GM23338 (cell line): ENCODE data around the gene KCNAB1. TPM values are rescaled to one million over a fixed set of nuclear protein-coding genes. Genes with fewer than 3 reads are reported as not detected.

ENCODE experiments used
- ATAC-seq: fragments of 200-7000 bp; cut with Tn5 transposase; 3 replicates; pipeline ENCODE4 v1.9.1; 2020
- DNase-seq: peaks from one replicate; pipeline ENCODE4 v3.0.0-alpha.2; 2015; ENCODE audit warnings: low spot score
- H2AFZ ChIP-seq: fragments of 200-600 bp; sonication (generic); 2 replicates; pipeline ENCODE4 v1.8.0; 2016; ENCODE audit warnings: antibody characterized with exemption, mild to moderate bottlenecking, moderate library complexity
- H3F3A ChIP-seq: fragments of 200-600 bp; sonication (generic); replicated peaks from 2 replicates; pipeline ENCODE4 v1.8.0; 2017; ENCODE audit warnings: antibody characterized with exemption, mixed run types, low read depth
- H3K27ac ChIP-seq: fragments of 200-600 bp; sonication (generic); 2 replicates; pipeline ENCODE4 v1.6.1; 2016; ENCODE audit warnings: low read depth
- H3K27me3 ChIP-seq: fragments of 200-600 bp; sonication (generic); 2 replicates; pipeline ENCODE4 v1.8.0; 2016; ENCODE audit warnings: mild to moderate bottlenecking, mixed run types, moderate library complexity; ENCODE audit not compliant: insufficient read depth
- H3K36me3 ChIP-seq: fragments of 200-600 bp; sonication (generic); 2 replicates; pipeline ENCODE4 v1.8.0; 2016; ENCODE audit warnings: mild to moderate bottlenecking; ENCODE audit not compliant: insufficient read depth
- H3K4me1 ChIP-seq: fragments of 200-600 bp; sonication (generic); 2 replicates; pipeline ENCODE4 v1.8.0; 2016; ENCODE audit warnings: mild to moderate bottlenecking, moderate library complexity; ENCODE audit not compliant: insufficient read depth
- H3K4me2 ChIP-seq: fragments of 200-600 bp; sonication (generic); 2 replicates; pipeline ENCODE4 v1.7.1; 2017; ENCODE audit warnings: mixed run types
- H3K4me3 ChIP-seq: fragments of 200-600 bp; sonication (generic); 2 replicates; pipeline ENCODE4 v1.6.1; 2016; ENCODE audit warnings: mixed run types
- H3K79me2 ChIP-seq: fragments of 200-600 bp; sonication (generic); replicated peaks from 2 replicates; pipeline ENCODE4 v1.8.0; 2017; ENCODE audit warnings: mild to moderate bottlenecking; ENCODE audit not compliant: insufficient read depth
- H3K9me2 ChIP-seq: fragments of 200-600 bp; sonication (generic); 2 replicates; pipeline ENCODE4 v1.8.0; 2017; ENCODE audit not compliant: insufficient read depth
- H4K20me1 ChIP-seq: fragments of 200-600 bp; sonication (generic); replicated peaks from 2 replicates; pipeline ENCODE4 v1.8.0; 2017; ENCODE audit warnings: mild to moderate bottlenecking; ENCODE audit not compliant: insufficient read depth
- H3K27ac Mint-ChIP-seq: 2 replicates; pipeline ENCODE4 v1.8.0; 2020; ENCODE audit warnings: inconsistent platforms, mild to moderate bottlenecking, moderate library complexity, mixed read lengths
- H3K27me3 Mint-ChIP-seq: 3 replicates; pipeline ENCODE4 v1.8.0; 2022; ENCODE audit warnings: low read depth, mild to moderate bottlenecking, moderate library complexity, mixed read lengths, inconsistent platforms; ENCODE audit not compliant: insufficient read depth, poor library complexity
- H3K36me3 Mint-ChIP-seq: 3 replicates; pipeline ENCODE4 v1.8.0; 2021; ENCODE audit warnings: low read depth, mild to moderate bottlenecking, inconsistent platforms, moderate library complexity, mixed read lengths
- H3K4me1 Mint-ChIP-seq: 3 replicates; pipeline ENCODE4 v1.8.0; 2020; ENCODE audit warnings: mild to moderate bottlenecking, inconsistent platforms, mixed read lengths
- H3K4me3 Mint-ChIP-seq: 3 replicates; pipeline ENCODE4 v1.8.0; 2021; ENCODE audit warnings: moderate library complexity, mild to moderate bottlenecking, inconsistent platforms, mixed read lengths
- H3K9me3 Mint-ChIP-seq: 3 replicates; pipeline ENCODE4 v1.8.0; 2020; ENCODE audit warnings: moderate library complexity, mild to moderate bottlenecking, inconsistent platforms, mixed read lengths
- CREB1 ChIP-seq: fragments of 250-450 bp; sonication (Bioruptor Pico); IDR thresholded peaks from 2 replicates; pipeline ENCODE4 v1.5.0; 2020; ENCODE audit warnings: low read depth, mild to moderate bottlenecking, moderate library complexity
- EZH2 ChIP-seq: fragments of 200-600 bp; sonication (generic); IDR thresholded peaks from one replicate; pipeline ENCODE4 v1.8.0; 2017; ENCODE audit warnings: antibody characterized with exemption, mild to moderate bottlenecking, low read depth; ENCODE audit not compliant: unreplicated experiment
- EZH2phosphoT487 ChIP-seq: fragments of 200-600 bp; sonication (generic); IDR thresholded peaks from one replicate; pipeline ENCODE4 v1.8.1; 2018; ENCODE audit warnings: antibody characterized with exemption; ENCODE audit not compliant: unreplicated experiment
- JUNB ChIP-seq: IDR thresholded peaks from one replicate; pipeline ENCODE4 v1.6.1; 2016; ENCODE audit warnings: antibody characterized with exemption; ENCODE audit not compliant: unreplicated experiment
- NANOG ChIP-seq: IDR thresholded peaks from 2 replicates; pipeline ENCODE4 v1.6.1; 2016; ENCODE audit warnings: antibody characterized with exemption, borderline replicate concordance
- POLR2AphosphoS5 ChIP-seq: IDR thresholded peaks from 2 replicates; pipeline ENCODE4 v1.6.1; 2016; ENCODE audit warnings: antibody characterized with exemption, low read depth
- STAT1 ChIP-seq: IDR thresholded peaks from one replicate; pipeline ENCODE4 v1.6.1; 2016; ENCODE audit warnings: antibody characterized with exemption; ENCODE audit not compliant: unreplicated experiment
- ZNF114 ChIP-seq: fragments of 250-450 bp; sonication (Bioruptor Pico); IDR thresholded peaks from 2 replicates; pipeline ENCODE4 v1.5.0; 2020; ENCODE audit warnings: mild to moderate bottlenecking, moderate library complexity
- ZNF331 ChIP-seq: fragments of 250-450 bp; sonication (Bioruptor Pico); IDR thresholded peaks from 2 replicates; pipeline ENCODE4 v1.5.0; 2020; ENCODE audit warnings: low read depth, mild to moderate bottlenecking, moderate library complexity
- polyA plus RNA-seq: library from polyadenylated mRNA; unstranded; fragments of >200 nt; fragmentation: Nextera tagmentation; extraction: Ambion mirVana; gene quantifications from 2 replicates; pipeline ENCODE4 v1.2.1, GENCODE V29; 2016
- total RNA-seq: library from RNA; depleted of rRNA; stranded (reverse); fragments of >200 nt; shearing (Covaris generic); gene quantifications from 2 replicates; pipeline ENCODE4 v1.2.3, GENCODE V29; 2014
- TF ChIP-seq, protein P1 (sequence below), 2 experiments: fragments of 200-600 bp in 1 of 2; sonication (generic) in 1 of 2; conservative IDR thresholded peaks; 2 replicates each; pipeline versions ENCODE4 v1.5.1 to v1.6.1; 2016 to 2017; ENCODE audit warnings: antibody characterized with exemption in 2 of 2, low read depth in 2 of 2, mild to moderate bottlenecking in 2 of 2, moderate library complexity in 1 of 2
- TF ChIP-seq, protein P2 (sequence below): fragments of 250-450 bp; sonication (Bioruptor Pico); IDR thresholded peaks from 2 replicates; pipeline ENCODE4 v1.5.0; 2020; ENCODE audit warnings: mild to moderate bottlenecking, moderate library complexity
- TF ChIP-seq, protein P3 (sequence below): IDR thresholded peaks from 2 replicates; pipeline ENCODE4 v1.6.1; 2016; ENCODE audit warnings: antibody characterized with exemption
- TF ChIP-seq, protein P4 (sequence below): IDR thresholded peaks from one replicate; pipeline ENCODE4 v1.6.1; 2018; ENCODE audit warnings: antibody characterized with exemption; ENCODE audit not compliant: unreplicated experiment

KCNAB1 gene
- total and polyA plus RNA-seq, 2 experiments from 2014 or later, result 0.69 to 2.6 TPM

DNA sequence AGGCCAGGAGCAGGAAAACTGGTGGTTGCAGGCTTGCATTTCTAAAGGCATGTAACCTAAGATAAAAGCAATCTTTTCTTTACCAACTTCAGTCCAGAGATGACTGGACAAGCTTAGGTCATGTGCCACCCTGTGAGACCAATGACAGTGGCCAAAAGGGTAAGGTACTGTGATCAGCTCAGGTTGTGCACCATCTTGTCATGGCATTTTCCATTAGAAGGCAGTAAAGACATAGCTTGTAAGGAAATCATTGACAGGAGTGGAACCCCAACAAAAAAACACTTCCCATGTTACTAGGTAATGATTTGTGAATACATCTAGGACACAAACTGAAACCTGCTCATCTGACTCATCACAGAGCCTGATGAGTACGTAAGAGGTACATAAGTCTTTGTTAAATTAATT is 399.4 kb downstream of the KCNAB1 start:
- Histone ChIP-seq H3K4me2 (no peak overlapping the region), H3K36me3 (no peaks in the 10 kb centered on the region), H3K27me3 (no peaks in the 10 kb centered on the region), H3K4me3 (no peak overlapping the region), H3K27ac (no peak overlapping the region), H2AFZ (no peak overlapping the region), H3K79me2 (no peaks in the 10 kb centered on the region), H3K4me1 (peaks cover 28% of the 10 kb centered on the region), H3F3A (no peaks in the 10 kb centered on the region), H4K20me1 (no peaks in the 10 kb centered on the region), H3K9me2 (0 out of 2 replicates have a peak, but pooled peaks cover 3% of the 10 kb centered on the region)
- H3K36me3 Mint-ChIP-seq, result no peaks in the 10 kb centered on the region
- no peaks in the 10 kb centered on the region for H3K27me3 Mint-ChIP-seq
- no peak overlapping the region for H3K27ac Mint-ChIP-seq
- H3K4me3 Mint-ChIP-seq, result no peak overlapping the region
- peaks cover 26% of the 10 kb centered on the region for H3K4me1 Mint-ChIP-seq
- DNase-seq (no peak), ATAC-seq (no peak)
- TF ChIP-seq, protein P1, sequence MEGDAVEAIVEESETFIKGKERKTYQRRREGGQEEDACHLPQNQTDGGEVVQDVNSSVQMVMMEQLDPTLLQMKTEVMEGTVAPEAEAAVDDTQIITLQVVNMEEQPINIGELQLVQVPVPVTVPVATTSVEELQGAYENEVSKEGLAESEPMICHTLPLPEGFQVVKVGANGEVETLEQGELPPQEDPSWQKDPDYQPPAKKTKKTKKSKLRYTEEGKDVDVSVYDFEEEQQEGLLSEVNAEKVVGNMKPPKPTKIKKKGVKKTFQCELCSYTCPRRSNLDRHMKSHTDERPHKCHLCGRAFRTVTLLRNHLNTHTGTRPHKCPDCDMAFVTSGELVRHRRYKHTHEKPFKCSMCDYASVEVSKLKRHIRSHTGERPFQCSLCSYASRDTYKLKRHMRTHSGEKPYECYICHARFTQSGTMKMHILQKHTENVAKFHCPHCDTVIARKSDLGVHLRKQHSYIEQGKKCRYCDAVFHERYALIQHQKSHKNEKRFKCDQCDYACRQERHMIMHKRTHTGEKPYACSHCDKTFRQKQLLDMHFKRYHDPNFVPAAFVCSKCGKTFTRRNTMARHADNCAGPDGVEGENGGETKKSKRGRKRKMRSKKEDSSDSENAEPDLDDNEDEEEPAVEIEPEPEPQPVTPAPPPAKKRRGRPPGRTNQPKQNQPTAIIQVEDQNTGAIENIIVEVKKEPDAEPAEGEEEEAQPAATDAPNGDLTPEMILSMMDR (conservative IDR thresholded peaks at IDR 0.05; ENCODE audit: low read depth in 2 of 2), result no peak
- TF ChIP-seq STAT1 (no peak), ZNF114 (CRISPR knock-in tag) (no peak), NANOG (no peak), JUNB (no peak), EZH2phosphoT487 (no peak), CREB1 (no peak), EZH2 (no peak), ZNF331 (CRISPR knock-in tag) (no peak), POLR2AphosphoS5 (no peak)
- TF ChIP-seq, protein P2, sequence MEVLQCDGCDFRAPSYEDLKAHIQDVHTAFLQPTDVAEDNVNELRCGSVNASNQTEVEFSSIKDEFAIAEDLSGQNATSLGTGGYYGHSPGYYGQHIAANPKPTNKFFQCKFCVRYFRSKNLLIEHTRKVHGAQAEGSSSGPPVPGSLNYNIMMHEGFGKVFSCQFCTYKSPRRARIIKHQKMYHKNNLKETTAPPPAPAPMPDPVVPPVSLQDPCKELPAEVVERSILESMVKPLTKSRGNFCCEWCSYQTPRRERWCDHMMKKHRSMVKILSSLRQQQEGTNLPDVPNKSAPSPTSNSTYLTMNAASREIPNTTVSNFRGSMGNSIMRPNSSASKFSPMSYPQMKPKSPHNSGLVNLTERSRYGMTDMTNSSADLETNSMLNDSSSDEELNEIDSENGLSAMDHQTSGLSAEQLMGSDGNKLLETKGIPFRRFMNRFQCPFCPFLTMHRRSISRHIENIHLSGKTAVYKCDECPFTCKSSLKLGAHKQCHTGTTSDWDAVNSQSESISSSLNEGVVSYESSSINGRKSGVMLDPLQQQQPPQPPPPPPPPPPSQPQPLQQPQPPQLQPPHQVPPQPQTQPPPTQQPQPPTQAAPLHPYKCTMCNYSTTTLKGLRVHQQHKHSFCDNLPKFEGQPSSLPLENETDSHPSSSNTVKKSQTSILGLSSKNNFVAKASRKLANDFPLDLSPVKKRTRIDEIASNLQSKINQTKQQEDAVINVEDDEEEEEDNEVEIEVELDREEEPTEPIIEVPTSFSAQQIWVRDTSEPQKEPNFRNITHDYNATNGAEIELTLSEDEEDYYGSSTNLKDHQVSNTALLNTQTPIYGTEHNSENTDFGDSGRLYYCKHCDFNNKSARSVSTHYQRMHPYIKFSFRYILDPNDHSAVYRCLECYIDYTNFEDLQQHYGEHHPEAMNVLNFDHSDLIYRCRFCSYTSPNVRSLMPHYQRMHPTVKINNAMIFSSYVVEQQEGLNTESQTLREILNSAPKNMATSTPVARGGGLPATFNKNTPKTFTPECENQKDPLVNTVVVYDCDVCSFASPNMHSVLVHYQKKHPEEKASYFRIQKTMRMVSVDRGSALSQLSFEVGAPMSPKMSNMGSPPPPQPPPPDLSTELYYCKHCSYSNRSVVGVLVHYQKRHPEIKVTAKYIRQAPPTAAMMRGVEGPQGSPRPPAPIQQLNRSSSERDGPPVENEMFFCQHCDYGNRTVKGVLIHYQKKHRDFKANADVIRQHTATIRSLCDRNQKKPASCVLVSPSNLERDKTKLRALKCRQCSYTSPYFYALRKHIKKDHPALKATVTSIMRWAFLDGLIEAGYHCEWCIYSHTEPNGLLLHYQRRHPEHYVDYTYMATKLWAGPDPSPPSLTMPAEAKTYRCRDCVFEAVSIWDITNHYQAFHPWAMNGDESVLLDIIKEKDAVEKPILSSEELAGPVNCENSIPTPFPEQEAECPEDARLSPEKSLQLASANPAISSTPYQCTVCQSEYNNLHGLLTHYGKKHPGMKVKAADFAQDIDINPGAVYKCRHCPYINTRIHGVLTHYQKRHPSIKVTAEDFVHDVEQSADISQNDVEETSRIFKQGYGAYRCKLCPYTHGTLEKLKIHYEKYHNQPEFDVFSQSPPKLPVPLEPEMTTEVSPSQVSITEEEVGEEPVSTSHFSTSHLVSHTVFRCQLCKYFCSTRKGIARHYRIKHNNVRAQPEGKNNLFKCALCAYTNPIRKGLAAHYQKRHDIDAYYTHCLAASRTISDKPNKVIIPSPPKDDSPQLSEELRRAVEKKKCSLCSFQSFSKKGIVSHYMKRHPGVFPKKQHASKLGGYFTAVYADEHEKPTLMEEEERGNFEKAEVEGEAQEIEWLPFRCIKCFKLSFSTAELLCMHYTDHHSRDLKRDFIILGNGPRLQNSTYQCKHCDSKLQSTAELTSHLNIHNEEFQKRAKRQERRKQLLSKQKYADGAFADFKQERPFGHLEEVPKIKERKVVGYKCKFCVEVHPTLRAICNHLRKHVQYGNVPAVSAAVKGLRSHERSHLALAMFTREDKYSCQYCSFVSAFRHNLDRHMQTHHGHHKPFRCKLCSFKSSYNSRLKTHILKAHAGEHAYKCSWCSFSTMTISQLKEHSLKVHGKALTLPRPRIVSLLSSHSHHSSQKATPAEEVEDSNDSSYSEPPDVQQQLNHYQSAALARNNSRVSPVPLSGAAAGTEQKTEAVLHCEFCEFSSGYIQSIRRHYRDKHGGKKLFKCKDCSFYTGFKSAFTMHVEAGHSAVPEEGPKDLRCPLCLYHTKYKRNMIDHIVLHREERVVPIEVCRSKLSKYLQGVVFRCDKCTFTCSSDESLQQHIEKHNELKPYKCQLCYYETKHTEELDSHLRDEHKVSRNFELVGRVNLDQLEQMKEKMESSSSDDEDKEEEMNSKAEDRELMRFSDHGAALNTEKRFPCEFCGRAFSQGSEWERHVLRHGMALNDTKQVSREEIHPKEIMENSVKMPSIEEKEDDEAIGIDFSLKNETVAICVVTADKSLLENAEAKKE (CRISPR knock-in tag), result no peak
- TF ChIP-seq, protein P3, sequence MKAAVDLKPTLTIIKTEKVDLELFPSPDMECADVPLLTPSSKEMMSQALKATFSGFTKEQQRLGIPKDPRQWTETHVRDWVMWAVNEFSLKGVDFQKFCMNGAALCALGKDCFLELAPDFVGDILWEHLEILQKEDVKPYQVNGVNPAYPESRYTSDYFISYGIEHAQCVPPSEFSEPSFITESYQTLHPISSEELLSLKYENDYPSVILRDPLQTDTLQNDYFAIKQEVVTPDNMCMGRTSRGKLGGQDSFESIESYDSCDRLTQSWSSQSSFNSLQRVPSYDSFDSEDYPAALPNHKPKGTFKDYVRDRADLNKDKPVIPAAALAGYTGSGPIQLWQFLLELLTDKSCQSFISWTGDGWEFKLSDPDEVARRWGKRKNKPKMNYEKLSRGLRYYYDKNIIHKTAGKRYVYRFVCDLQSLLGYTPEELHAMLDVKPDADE, result no peak
- TF ChIP-seq, protein P4, sequence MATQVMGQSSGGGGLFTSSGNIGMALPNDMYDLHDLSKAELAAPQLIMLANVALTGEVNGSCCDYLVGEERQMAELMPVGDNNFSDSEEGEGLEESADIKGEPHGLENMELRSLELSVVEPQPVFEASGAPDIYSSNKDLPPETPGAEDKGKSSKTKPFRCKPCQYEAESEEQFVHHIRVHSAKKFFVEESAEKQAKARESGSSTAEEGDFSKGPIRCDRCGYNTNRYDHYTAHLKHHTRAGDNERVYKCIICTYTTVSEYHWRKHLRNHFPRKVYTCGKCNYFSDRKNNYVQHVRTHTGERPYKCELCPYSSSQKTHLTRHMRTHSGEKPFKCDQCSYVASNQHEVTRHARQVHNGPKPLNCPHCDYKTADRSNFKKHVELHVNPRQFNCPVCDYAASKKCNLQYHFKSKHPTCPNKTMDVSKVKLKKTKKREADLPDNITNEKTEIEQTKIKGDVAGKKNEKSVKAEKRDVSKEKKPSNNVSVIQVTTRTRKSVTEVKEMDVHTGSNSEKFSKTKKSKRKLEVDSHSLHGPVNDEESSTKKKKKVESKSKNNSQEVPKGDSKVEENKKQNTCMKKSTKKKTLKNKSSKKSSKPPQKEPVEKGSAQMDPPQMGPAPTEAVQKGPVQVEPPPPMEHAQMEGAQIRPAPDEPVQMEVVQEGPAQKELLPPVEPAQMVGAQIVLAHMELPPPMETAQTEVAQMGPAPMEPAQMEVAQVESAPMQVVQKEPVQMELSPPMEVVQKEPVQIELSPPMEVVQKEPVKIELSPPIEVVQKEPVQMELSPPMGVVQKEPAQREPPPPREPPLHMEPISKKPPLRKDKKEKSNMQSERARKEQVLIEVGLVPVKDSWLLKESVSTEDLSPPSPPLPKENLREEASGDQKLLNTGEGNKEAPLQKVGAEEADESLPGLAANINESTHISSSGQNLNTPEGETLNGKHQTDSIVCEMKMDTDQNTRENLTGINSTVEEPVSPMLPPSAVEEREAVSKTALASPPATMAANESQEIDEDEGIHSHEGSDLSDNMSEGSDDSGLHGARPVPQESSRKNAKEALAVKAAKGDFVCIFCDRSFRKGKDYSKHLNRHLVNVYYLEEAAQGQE, result no peak
- no peaks in the 10 kb centered on the region for H3K9me3 Mint-ChIP-seq
